ENCODE results near the gene DBR1.

Gene DBR1

DNA sequence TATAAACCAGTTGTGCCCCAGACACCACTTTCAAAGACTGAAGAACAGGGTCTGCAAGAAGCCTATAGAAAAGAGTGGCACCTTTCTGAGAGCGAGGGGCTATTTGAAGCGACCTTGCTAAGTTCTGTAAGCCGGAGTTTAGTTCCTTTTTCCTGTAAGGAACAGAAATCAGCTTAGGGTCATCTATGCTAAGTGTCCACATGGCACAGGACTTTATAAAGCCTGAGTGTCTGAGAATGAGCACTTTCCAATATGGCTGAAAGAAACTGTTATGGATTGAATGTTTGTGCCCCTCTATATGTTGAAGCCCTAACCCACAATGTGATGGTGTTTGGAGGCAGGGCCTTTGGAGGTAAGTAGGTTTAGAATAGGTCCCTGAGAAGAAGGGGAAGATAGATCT is 38.5 kb downstream of the DBR1 start:
- H3K4me3 ChIP-seq (ENCODE audit: low read depth, low read length) = no peak overlapping the region
- H3K27ac ChIP-seq (ENCODE audit: extremely low read depth, low read depth, low read length) = no peak overlapping the region
- H3K4me1 ChIP-seq (ENCODE audit: control insufficient read depth, insufficient read depth, low read length) = no peaks in the 10 kb centered on the region
- H3K36me3 ChIP-seq (ENCODE audit: control insufficient read depth in 2 of 2, insufficient read depth in 1 of 2, low read length in 2 of 2) = no peaks in the 10 kb centered on the region
- CTCF ChIA-PET = no interaction called here
- TF ChIP-seq, protein P1, sequence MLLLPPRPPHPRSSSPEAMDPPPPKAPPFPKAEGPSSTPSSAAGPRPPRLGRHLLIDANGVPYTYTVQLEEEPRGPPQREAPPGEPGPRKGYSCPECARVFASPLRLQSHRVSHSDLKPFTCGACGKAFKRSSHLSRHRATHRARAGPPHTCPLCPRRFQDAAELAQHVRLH (tag by site-specific recombination; IDR thresholded peaks at IDR 0.05) = no peak
- TF ChIP-seq ZNF214 (tag by site-specific recombination; IDR thresholded peaks at IDR 0.05; ENCODE audit: borderline replicate concordance) = no peak
- no peak for TF ChIP-seq ZNF76 (tag by site-specific recombination; IDR thresholded peaks at IDR 0.05; ENCODE audit: borderline replicate concordance, low read depth)
- TF ChIP-seq ZNF768 (tag by site-specific recombination; IDR thresholded peaks at IDR 0.05) = no peak
- TF ChIP-seq ZNF629 (tag by site-specific recombination; IDR thresholded peaks at IDR 0.05) = no peak
- no peak for TF ChIP-seq ZNF791 (tag by site-specific recombination; IDR thresholded peaks at IDR 0.05)
- TF ChIP-seq ZNF133 (tag by site-specific recombination; IDR thresholded peaks at IDR 0.05) = no peak
- TF ChIP-seq ZNF571 (tag by site-specific recombination; IDR thresholded peaks at IDR 0.05) = no peak
- TF ChIP-seq ZNF530 (tag by site-specific recombination; IDR thresholded peaks at IDR 0.05; ENCODE audit: low read depth) = no peak
- TF ChIP-seq ZNF670 (tag by site-specific recombination; IDR thresholded peaks at IDR 0.05; ENCODE audit: low read depth) = no peak
- no peak for TF ChIP-seq ZNF266 (tag by site-specific recombination; IDR thresholded peaks at IDR 0.05; ENCODE audit: low read depth)
- no peak for TF ChIP-seq ZNF548 (tag by site-specific recombination; IDR thresholded peaks at IDR 0.05)
- TF ChIP-seq, protein P2, sequence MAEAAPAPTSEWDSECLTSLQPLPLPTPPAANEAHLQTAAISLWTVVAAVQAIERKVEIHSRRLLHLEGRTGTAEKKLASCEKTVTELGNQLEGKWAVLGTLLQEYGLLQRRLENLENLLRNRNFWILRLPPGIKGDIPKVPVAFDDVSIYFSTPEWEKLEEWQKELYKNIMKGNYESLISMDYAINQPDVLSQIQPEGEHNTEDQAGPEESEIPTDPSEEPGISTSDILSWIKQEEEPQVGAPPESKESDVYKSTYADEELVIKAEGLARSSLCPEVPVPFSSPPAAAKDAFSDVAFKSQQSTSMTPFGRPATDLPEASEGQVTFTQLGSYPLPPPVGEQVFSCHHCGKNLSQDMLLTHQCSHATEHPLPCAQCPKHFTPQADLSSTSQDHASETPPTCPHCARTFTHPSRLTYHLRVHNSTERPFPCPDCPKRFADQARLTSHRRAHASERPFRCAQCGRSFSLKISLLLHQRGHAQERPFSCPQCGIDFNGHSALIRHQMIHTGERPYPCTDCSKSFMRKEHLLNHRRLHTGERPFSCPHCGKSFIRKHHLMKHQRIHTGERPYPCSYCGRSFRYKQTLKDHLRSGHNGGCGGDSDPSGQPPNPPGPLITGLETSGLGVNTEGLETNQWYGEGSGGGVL (tag by site-specific recombination; IDR thresholded peaks at IDR 0.05) = no peak
- TF ChIP-seq, protein P3, sequence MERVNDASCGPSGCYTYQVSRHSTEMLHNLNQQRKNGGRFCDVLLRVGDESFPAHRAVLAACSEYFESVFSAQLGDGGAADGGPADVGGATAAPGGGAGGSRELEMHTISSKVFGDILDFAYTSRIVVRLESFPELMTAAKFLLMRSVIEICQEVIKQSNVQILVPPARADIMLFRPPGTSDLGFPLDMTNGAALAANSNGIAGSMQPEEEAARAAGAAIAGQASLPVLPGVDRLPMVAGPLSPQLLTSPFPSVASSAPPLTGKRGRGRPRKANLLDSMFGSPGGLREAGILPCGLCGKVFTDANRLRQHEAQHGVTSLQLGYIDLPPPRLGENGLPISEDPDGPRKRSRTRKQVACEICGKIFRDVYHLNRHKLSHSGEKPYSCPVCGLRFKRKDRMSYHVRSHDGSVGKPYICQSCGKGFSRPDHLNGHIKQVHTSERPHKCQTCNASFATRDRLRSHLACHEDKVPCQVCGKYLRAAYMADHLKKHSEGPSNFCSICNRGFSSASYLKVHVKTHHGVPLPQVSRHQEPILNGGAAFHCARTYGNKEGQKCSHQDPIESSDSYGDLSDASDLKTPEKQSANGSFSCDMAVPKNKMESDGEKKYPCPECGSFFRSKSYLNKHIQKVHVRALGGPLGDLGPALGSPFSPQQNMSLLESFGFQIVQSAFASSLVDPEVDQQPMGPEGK (tag by site-specific recombination; IDR thresholded peaks at IDR 0.05) = no peak
- TF ChIP-seq, protein P4, sequence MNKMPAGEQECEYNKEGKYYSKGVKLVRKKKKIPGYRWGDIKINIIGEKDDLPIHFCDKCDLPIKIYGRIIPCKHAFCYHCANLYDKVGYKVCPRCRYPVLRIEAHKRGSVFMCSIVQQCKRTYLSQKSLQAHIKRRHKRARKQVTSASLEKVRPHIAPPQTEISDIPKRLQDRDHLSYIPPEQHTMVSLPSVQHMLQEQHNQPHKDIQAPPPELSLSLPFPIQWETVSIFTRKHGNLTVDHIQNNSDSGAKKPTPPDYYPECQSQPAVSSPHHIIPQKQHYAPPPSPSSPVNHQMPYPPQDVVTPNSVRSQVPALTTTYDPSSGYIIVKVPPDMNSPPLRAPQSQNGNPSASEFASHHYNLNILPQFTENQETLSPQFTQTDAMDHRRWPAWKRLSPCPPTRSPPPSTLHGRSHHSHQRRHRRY (tag by site-specific recombination; IDR thresholded peaks at IDR 0.05) = no peak
- TF ChIP-seq ZNF23 (tag by site-specific recombination; IDR thresholded peaks at IDR 0.05; ENCODE audit: borderline replicate concordance) = no peak
- TF ChIP-seq, protein P5, sequence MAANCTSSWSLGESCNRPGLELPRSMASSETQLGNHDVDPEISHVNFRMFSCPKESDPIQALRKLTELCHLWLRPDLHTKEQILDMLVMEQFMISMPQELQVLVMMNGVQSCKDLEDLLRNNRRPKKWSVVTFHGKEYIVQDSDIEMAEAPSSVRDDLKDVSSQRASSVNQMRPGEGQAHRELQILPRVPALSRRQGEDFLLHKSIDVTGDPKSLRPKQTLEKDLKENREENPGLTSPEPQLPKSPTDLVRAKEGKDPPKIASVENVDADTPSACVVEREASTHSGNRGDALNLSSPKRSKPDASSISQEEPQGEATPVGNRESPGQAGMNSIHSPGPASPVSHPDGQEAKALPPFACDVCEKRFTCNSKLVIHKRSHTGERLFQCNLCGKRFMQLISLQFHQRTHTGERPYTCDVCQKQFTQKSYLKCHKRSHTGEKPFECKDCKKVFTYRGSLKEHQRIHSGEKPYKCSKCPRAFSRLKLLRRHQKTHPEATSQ (tag by site-specific recombination; IDR thresholded peaks at IDR 0.05) = no peak
- no peak for TF ChIP-seq ZNF138 (tag by site-specific recombination; IDR thresholded peaks at IDR 0.05; ENCODE audit: borderline replicate concordance)
- no peaks in the 10 kb centered on the region for H3K9me3 ChIP-seq (ENCODE audit: control insufficient read depth, insufficient read depth, low read depth, low read length)
- POLR2A ChIA-PET = no interaction called here

DNA sequence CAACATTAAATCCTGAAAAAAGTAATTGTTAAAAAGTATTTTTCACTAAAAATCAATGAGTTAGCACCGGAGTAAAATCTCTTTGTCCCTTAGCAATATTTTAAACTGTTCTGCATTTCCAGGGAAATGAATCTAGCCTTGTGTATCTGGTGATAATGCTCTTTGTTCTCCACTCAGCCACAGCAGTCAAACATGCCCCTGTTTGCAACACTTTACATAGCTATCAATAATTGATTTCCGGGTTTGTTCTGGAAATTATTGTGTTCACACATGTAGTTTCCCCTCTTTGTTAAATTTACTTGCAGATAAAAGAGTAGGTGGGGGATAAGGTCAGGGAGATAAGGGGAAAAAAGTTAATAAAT is 38.9 kb downstream of the DBR1 start:
- no peaks in the 10 kb centered on the region for H3K4me1 ChIP-seq (ENCODE audit: control insufficient read depth, insufficient read depth, low read length)
- no peaks in the 10 kb centered on the region for H3K9me3 ChIP-seq (ENCODE audit: control insufficient read depth, insufficient read depth, low read depth, low read length)
- H3K4me3 ChIP-seq (ENCODE audit: low read depth, low read length) = no peak overlapping the region
- ChIA-PET POLR2A (no interaction called here), CTCF (no interaction called here)
- TF ChIP-seq, protein P6, sequence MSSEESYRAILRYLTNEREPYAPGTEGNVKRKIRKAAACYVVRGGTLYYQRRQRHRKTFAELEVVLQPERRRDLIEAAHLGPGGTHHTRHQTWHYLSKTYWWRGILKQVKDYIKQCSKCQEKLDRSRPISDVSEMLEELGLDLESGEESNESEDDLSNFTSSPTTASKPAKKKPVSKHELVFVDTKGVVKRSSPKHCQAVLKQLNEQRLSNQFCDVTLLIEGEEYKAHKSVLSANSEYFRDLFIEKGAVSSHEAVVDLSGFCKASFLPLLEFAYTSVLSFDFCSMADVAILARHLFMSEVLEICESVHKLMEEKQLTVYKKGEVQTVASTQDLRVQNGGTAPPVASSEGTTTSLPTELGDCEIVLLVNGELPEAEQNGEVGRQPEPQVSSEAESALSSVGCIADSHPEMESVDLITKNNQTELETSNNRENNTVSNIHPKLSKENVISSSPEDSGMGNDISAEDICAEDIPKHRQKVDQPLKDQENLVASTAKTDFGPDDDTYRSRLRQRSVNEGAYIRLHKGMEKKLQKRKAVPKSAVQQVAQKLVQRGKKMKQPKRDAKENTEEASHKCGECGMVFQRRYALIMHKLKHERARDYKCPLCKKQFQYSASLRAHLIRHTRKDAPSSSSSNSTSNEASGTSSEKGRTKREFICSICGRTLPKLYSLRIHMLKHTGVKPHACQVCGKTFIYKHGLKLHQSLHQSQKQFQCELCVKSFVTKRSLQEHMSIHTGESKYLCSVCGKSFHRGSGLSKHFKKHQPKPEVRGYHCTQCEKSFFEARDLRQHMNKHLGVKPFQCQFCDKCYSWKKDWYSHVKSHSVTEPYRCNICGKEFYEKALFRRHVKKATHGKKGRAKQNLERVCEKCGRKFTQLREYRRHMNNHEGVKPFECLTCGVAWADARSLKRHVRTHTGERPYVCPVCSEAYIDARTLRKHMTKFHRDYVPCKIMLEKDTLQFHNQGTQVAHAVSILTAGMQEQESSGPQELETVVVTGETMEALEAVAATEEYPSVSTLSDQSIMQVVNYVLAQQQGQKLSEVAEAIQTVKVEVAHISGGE (tag by site-specific recombination; conservative IDR thresholded peaks at IDR 0.05; ENCODE audit: low read depth) = no peak
- TF ChIP-seq ZNF501 (tag by site-specific recombination; IDR thresholded peaks at IDR 0.05) (no peak), ZFP41 (tag by site-specific recombination; IDR thresholded peaks at IDR 0.05; ENCODE audit: borderline replicate concordance) (no peak), ZNF658 (tag by site-specific recombination; IDR thresholded peaks at IDR 0.05) (no peak), EGR2 (tag by site-specific recombination; IDR thresholded peaks at IDR 0.05; ENCODE audit: low read depth) (no peak), ZNF791 (tag by site-specific recombination; IDR thresholded peaks at IDR 0.05) (no peak)
- TF ChIP-seq, protein P7, sequence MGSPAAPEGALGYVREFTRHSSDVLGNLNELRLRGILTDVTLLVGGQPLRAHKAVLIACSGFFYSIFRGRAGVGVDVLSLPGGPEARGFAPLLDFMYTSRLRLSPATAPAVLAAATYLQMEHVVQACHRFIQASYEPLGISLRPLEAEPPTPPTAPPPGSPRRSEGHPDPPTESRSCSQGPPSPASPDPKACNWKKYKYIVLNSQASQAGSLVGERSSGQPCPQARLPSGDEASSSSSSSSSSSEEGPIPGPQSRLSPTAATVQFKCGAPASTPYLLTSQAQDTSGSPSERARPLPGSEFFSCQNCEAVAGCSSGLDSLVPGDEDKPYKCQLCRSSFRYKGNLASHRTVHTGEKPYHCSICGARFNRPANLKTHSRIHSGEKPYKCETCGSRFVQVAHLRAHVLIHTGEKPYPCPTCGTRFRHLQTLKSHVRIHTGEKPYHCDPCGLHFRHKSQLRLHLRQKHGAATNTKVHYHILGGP (tag by site-specific recombination; IDR thresholded peaks at IDR 0.05) = no peak
- no peaks in the 10 kb centered on the region for H3K36me3 ChIP-seq (ENCODE audit: control insufficient read depth in 2 of 2, insufficient read depth in 1 of 2, low read length in 2 of 2)
- no peak overlapping the region for H3K27ac ChIP-seq (ENCODE audit: extremely low read depth, low read depth, low read length)

Data from HEK293 (cell line).